SU-DHL-6 (cell line): Measurements from ENCODE around the gene OXA1L.

Experiments used
- H2AFZ ChIP-seq: fragments of 200-600 bp; sonication (generic); 2 replicates; pipeline ENCODE4 v1.6.1; 2014; ENCODE audit warnings: low read depth, mild to moderate bottlenecking, moderate library complexity, mixed read lengths, antibody characterized with exemption, low read length; ENCODE audit not compliant: severe bottlenecking
- H3F3A ChIP-seq: fragments of 200-600 bp; shearing (Covaris generic); 2 replicates; pipeline ENCODE4 v1.6.0; 2016; ENCODE audit warnings: antibody characterized with exemption, mild to moderate bottlenecking; ENCODE audit not compliant: insufficient read depth
- H3K27ac ChIP-seq: fragments of 200-600 bp; sonication (generic); 2 replicates; pipeline ENCODE4 v1.5.1; 2016; ENCODE audit warnings: low read depth, mild to moderate bottlenecking, low read length, moderate library complexity, mixed read lengths
- H3K27me3 ChIP-seq: fragments of 200-600 bp; sonication (generic), shearing (Covaris generic); 2 replicates; pipeline ENCODE4 v1.6.0; 2014; ENCODE audit warnings: mild to moderate bottlenecking, low read length
- H3K36me3 ChIP-seq: fragments of 200-600 bp; sonication (generic); 2 replicates; pipeline ENCODE4 v1.6.1; 2014; ENCODE audit warnings: mild to moderate bottlenecking, low read length, mixed read lengths
- H3K4me2 ChIP-seq: fragments of 300-600, 200-600 bp; shearing (Covaris generic), sonication (generic); 2 replicates; pipeline ENCODE4 v1.6.0; 2014; ENCODE audit warnings: low read length, low read depth, mild to moderate bottlenecking; ENCODE audit not compliant: poor library complexity, severe bottlenecking
- H3K4me3 ChIP-seq: fragments of 200-600 bp; sonication (generic); 2 replicates; pipeline ENCODE4 v1.5.1; 2014; ENCODE audit warnings: antibody characterized with exemption, low read length, mild to moderate bottlenecking, mixed read lengths; ENCODE audit not compliant: insufficient read depth, poor library complexity, severe bottlenecking
- H3K79me2 ChIP-seq: fragments of 200-600 bp; sonication (generic); 2 replicates; pipeline ENCODE4 v1.6.1; 2014; ENCODE audit warnings: mild to moderate bottlenecking, low read length, moderate library complexity; ENCODE audit not compliant: insufficient read depth
- H3K9ac ChIP-seq: fragments of 200-600 bp; sonication (generic); 2 replicates; pipeline ENCODE4 v1.7.0; 2014; ENCODE audit warnings: mild to moderate bottlenecking, low read length
- H3K9me2 ChIP-seq: fragments of 200-600 bp; sonication (generic); replicated peaks from 2 replicates; pipeline ENCODE4 v1.6.1; 2014; ENCODE audit warnings: low read length; ENCODE audit not compliant: insufficient read depth
- H3K9me3 ChIP-seq: fragments of 200-600 bp; sonication (generic); 2 replicates; pipeline ENCODE4 v1.6.1; 2014; ENCODE audit warnings: low read length, mixed read lengths; ENCODE audit not compliant: insufficient read depth
- H4K20me1 ChIP-seq: fragments of 200-600 bp; sonication (generic); 2 replicates; pipeline ENCODE4 v1.6.1; 2014; ENCODE audit warnings: low read depth, mild to moderate bottlenecking, antibody characterized with exemption, low read length, moderate library complexity, mixed read lengths
- CTCF ChIP-seq: fragments of 200-600 bp; sonication (generic); IDR thresholded peaks from one replicate; pipeline ENCODE4 v1.5.1; 2017; ENCODE audit warnings: antibody characterized with exemption, mild to moderate bottlenecking, low read length, moderate library complexity; ENCODE audit not compliant: insufficient read depth, poor library complexity, severe bottlenecking
- EZH2phosphoT487 ChIP-seq: fragments of 200-600 bp; sonication (generic), shearing (Covaris generic); conservative IDR thresholded peaks from 2 replicates; pipeline ENCODE4 v1.6.1; 2018; ENCODE audit warnings: mild to moderate bottlenecking, antibody characterized with exemption, low read length, moderate library complexity, mixed read lengths

OXA1L gene

GRCh38 chr14:22813145-22813544, 46.7 kb downstream of the OXA1L start:
- no peaks in the 10 kb centered on the region for H3K9me2 ChIP-seq
- peak overlapping the region; percentile 83 for H3K27ac ChIP-seq
- H4K20me1 ChIP-seq = no peaks in the 10 kb centered on the region
- peaks cover 22% of the 10 kb centered on the region for H3F3A ChIP-seq
- no peaks in the 10 kb centered on the region for H3K9me3 ChIP-seq
- H3K4me2 ChIP-seq = peak overlapping the region; percentile 72
- peaks cover 6% of the 10 kb centered on the region; the same call in 1 of the 2 replicates for H3K79me2 ChIP-seq
- H3K4me3 ChIP-seq = peak overlapping the region; percentile 38
- H3K27me3 ChIP-seq = no peaks in the 10 kb centered on the region
- no peak for TF ChIP-seq CTCF
- no peak for TF ChIP-seq EZH2phosphoT487
- no peak overlapping the region for H2AFZ ChIP-seq
- peak overlapping the region; percentile 51 for H3K9ac ChIP-seq
- no peaks in the 10 kb centered on the region for H3K36me3 ChIP-seq

DNA sequence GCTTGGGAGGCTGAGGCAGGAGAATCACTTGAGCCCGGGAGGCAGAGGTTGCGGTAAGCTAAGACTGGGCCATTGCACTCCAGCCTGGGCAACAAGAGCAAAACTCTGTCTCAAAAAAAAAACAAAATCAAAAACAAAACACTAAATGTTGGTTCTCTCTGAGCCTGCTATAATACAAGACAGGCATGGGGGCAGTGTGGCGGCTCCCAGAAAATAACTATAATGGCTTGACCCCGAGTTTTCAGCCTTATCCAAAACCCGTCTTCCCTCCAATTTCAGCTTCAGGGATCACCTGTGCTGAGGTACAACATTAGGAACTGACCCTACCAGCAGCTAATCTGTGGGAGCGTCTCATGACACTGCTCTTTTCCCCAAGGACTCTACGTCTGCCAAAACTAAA, 47.9 kb downstream of the OXA1L start:
- Histone ChIP-seq H3F3A (peaks cover 16% of the 10 kb centered on the region), H3K9me3 (no peaks in the 10 kb centered on the region), H3K27me3 (no peaks in the 10 kb centered on the region), H3K4me3 (peak overlapping the region; percentile 43), H3K36me3 (no peaks in the 10 kb centered on the region), H3K79me2 (peaks cover 6% of the 10 kb centered on the region; the same call in 1 of the 2 replicates), H3K27ac (peak overlapping the region; percentile 68), H3K9ac (peak overlapping the region; percentile 65), H3K4me2 (peak overlapping the region; percentile 70), H4K20me1 (no peaks in the 10 kb centered on the region), H3K9me2 (no peaks in the 10 kb centered on the region), H2AFZ (no peak overlapping the region)
- no peak for TF ChIP-seq EZH2phosphoT487
- no peak for TF ChIP-seq CTCF

GRCh38 chr14:22814941-22815713, 48.6 kb downstream of the OXA1L start, which contains the start of gene SLC7A7:
TSS of gene SLC7A7 (minus strand) at chr14:22815435. CDS start at chr14:22813398, 2,037 bp downstream.
- H3K9me3 ChIP-seq = no peaks in the 10 kb centered on the region
- peak within 1 kb of the TSS; percentile 44 for H2AFZ ChIP-seq
- peak within 1 kb of the TSS; percentile 65 for H3K9ac ChIP-seq
- peak within 1 kb of the TSS; percentile 43 for H3K4me3 ChIP-seq
- peak within 1 kb of the TSS; percentile 70 for H3K4me2 ChIP-seq
- no peak for TF ChIP-seq CTCF
- TF ChIP-seq EZH2phosphoT487 = no peak
- no peaks in the 10 kb centered on the region for H3K27me3 ChIP-seq
- H3F3A ChIP-seq = peaks cover 16% of the 10 kb centered on the region
- peaks cover 6% of the 10 kb centered on the region; the same call in 1 of the 2 replicates for H3K79me2 ChIP-seq
- no peaks in the 10 kb centered on the region for H4K20me1 ChIP-seq
- peak within 1 kb of the TSS; percentile 68 for H3K27ac ChIP-seq
- no peaks in the 10 kb centered on the region for H3K9me2 ChIP-seq
- H3K36me3 ChIP-seq = no peaks in the 10 kb centered on the region
